GM18511 (cell line): Measurements from ENCODE around the gene LINC00632.
"Not testable (repeated sequence)": the region's sequence is repeated elsewhere in the genome, so short reads cannot be mapped to it uniquely, and the experiment has no call there.

Experiments used
- ATAC-seq: cut with Tn5 transposase; IDR thresholded peaks from one replicate; pipeline ENCODE4 v1.9.1; 2021; ENCODE audit warnings: mild to moderate bottlenecking, moderate library complexity; ENCODE audit not compliant: unreplicated experiment

LINC00632 gene

GRCh38 chrX:140709421-140709846 is at the start of gene LINC00632:
LINC00632 (plus strand) TSS chrX:140709759.
- no peak for ATAC-seq

GRCh38 chrX:140661643-140662042 is 47.9 kb upstream of the LINC00632 start:
- ATAC-seq, result no peak

- peak; percentile 50 for ATAC-seq
Observed at GRCh38 chrX:140664939-140665338, 44.6 kb upstream of the LINC00632 start.

- ATAC-seq, result no peak
Observed at GRCh38 chrX:140672840-140673731, 36.5 kb upstream of the LINC00632 start.

GRCh38 chrX:140687706-140688105 is 21.9 kb upstream of the LINC00632 start:
- no peak for ATAC-seq

GRCh38 chrX:140691596-140691995 is 18.0 kb upstream of the LINC00632 start:
- ATAC-seq, result not testable (repeated sequence)

- ATAC-seq, result no peak
Observed at GRCh38 chrX:140697618-140698017, 11.9 kb upstream of the LINC00632 start.

- peak; percentile 70 for ATAC-seq
Observed at GRCh38 chrX:140701480-140701879, 8.1 kb upstream of the LINC00632 start.

GRCh38 chrX:140710710-140711109 is 1.2 kb downstream of the LINC00632 start:
- ATAC-seq, result no peak

GRCh38 chrX:140711894-140712293 is 2.3 kb downstream of the LINC00632 start:
- no peak for ATAC-seq

GRCh38 chrX:140712413-140713173 is 3.0 kb downstream of the LINC00632 start:
- ATAC-seq, result peak; percentile 72

- peak; percentile 69 for ATAC-seq
Observed at GRCh38 chrX:140713174-140713539, 3.6 kb downstream of the LINC00632 start.

GRCh38 chrX:140715787-140716186 is 6.2 kb downstream of the LINC00632 start:
- no peak for ATAC-seq

- ATAC-seq, result no peak
Observed at GRCh38 chrX:140723121-140723715, 13.7 kb downstream of the LINC00632 start.

- ATAC-seq, result no peak
Observed at GRCh38 chrX:140724309-140724708, 14.8 kb downstream of the LINC00632 start.

- no peak for ATAC-seq
Observed at GRCh38 chrX:140724736-140725135, 15.2 kb downstream of the LINC00632 start.

GRCh38 chrX:140725500-140725899 is 15.9 kb downstream of the LINC00632 start:
- ATAC-seq, result no peak

- peak; percentile 86 for ATAC-seq
Observed at GRCh38 chrX:140733766-140734342, 24.3 kb downstream of the LINC00632 start.

- ATAC-seq, result no peak
Observed at GRCh38 chrX:140744085-140744484, 34.5 kb downstream of the LINC00632 start.

GRCh38 chrX:140756941-140757340 is 47.4 kb downstream of the LINC00632 start:
- no peak for ATAC-seq

- ATAC-seq, result peak; percentile 89
Observed at GRCh38 chrX:140762061-140762460, 52.5 kb downstream of the LINC00632 start.
